Measurements from ENCODE around the gene USP9Y. TPM values are rescaled to one million over a fixed set of nuclear protein-coding genes. Genes with fewer than 3 reads are reported as not detected.

Gene USP9Y
- total and polyA plus RNA-seq, 2 donors (not counting 1 experiment from before 2014, with no cell fraction given), result 42.1 TPM; not detected in 1

DNA sequence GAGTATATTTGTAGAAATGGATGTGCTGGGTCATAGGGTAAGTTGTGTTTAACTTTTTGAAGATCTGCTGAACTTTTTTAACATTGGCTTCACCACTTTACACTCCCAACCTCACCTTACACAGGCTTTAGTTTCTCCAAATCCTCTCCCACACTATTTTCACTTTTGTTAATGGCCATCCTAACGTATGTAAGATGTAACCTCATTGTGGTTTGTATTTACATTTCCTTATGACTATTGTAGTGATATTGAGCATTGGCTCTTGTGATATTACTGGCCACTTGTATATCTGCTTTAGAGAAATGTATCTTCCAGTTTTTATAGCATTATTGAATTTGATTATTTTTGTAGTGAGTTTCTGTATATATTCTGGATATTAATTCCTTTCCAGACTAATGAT is 93.0 kb downstream of the USP9Y start:
- H3K79me2 ChIP-seq (ENCODE audit: control insufficient read depth, insufficient read depth, low read length), result no peaks in the 10 kb centered on the region
- Mint-ChIP-seq H3K4me3 (no peak overlapping the region), H3K27ac (no peak overlapping the region), H3K4me1 (peaks cover 4% of the 10 kb centered on the region), H3K9me3 (ENCODE audit: insufficient read depth) (peaks cover 2% of the 10 kb centered on the region), H3K27me3 (no peaks in the 10 kb centered on the region)
- no peaks in the 10 kb centered on the region for H3K9me3 ChIP-seq (ENCODE audit: control extremely low read depth in 1 of 3, control insufficient read depth in 2 of 3, insufficient read depth in 1 of 3, low read length in 2 of 3)
- no peak overlapping the region for H3K27ac ChIP-seq (ENCODE audit: low read length in 2 of 2)
- DNase-seq (no peak), ATAC-seq (ENCODE audit: low read depth) (no peak)
- ChIA-PET POLR2A (no interaction called here), CTCF (no interaction called here)
- no peak overlapping the region for H3K4me3 ChIP-seq (ENCODE audit: control extremely low read depth in 1 of 5, extremely low read depth in 1 of 5, insufficient read depth in 1 of 5, low read depth in 2 of 5, low read length in 4 of 5)
- no peak overlapping the region for H3K9ac ChIP-seq (ENCODE audit: low read length)
- H3K4me1 ChIP-seq (ENCODE audit: control insufficient read depth in 2 of 2, insufficient read depth in 2 of 2, low read length in 2 of 2), result peaks cover 0 to 2% of the 10 kb centered on the region in 2 donors
- no peak for TF ChIP-seq EZH2 (IDR thresholded peaks at IDR 0.05; ENCODE audit: borderline replicate concordance, insufficient read depth, low read depth, low read length, poor library complexity, severe bottlenecking)
- TF ChIP-seq, protein P1, sequence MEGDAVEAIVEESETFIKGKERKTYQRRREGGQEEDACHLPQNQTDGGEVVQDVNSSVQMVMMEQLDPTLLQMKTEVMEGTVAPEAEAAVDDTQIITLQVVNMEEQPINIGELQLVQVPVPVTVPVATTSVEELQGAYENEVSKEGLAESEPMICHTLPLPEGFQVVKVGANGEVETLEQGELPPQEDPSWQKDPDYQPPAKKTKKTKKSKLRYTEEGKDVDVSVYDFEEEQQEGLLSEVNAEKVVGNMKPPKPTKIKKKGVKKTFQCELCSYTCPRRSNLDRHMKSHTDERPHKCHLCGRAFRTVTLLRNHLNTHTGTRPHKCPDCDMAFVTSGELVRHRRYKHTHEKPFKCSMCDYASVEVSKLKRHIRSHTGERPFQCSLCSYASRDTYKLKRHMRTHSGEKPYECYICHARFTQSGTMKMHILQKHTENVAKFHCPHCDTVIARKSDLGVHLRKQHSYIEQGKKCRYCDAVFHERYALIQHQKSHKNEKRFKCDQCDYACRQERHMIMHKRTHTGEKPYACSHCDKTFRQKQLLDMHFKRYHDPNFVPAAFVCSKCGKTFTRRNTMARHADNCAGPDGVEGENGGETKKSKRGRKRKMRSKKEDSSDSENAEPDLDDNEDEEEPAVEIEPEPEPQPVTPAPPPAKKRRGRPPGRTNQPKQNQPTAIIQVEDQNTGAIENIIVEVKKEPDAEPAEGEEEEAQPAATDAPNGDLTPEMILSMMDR (IDR thresholded peaks at IDR 0.05), result no peak
- no peaks in the 10 kb centered on the region for H4K20me1 ChIP-seq (ENCODE audit: control insufficient read depth, insufficient read depth, low read length, poor library complexity, severe bottlenecking)
- no CpG with 5 or more reads among the region's 1 CpG for WGBS (ENCODE audit: insufficient coverage)
- intact Hi-C loops (cut with micrococcal nuclease), result no loop called here
- no peaks in the 10 kb centered on the region for H3K27me3 ChIP-seq (replicated peaks in 1 of 4; ENCODE audit: control extremely low read depth in 1 of 4, control insufficient read depth in 3 of 4, insufficient read depth in 4 of 4, low read length in 3 of 4)
- H3K4me2 ChIP-seq (replicated peaks; ENCODE audit: low read depth, low read length, poor library complexity, severe bottlenecking), result no peak overlapping the region
- H2AFZ ChIP-seq (ENCODE audit: insufficient read depth, low read depth, low read length, poor library complexity, severe bottlenecking), result no peak overlapping the region
- peaks cover 0 to 13% of the 10 kb centered on the region in 2 experiments for H3K36me3 ChIP-seq (replicated peaks in 1 of 2; ENCODE audit: control extremely low read depth in 1 of 2, control insufficient read depth in 1 of 2, extremely low read depth in 1 of 2, insufficient read depth in 2 of 2, low read length in 1 of 2)

DNA sequence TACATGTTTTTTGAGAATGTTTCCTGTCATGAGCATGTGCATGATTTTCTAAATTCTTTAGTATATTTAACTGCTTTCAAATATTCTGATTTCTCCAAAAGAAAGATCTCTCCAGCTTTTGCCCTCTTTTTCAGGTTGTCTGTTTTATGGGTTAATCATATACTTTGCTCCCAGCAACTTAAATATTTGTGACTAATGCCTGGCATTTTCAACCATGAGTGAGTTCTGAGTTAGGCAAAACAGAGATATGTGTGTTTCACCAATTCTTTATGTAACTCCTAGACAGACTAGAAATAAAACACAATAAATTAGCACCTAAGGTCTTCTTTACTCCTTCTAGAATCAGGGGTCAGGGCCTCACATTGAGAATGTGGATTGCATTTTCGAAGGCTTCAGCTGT is 107.0 kb downstream of the USP9Y start:
- no peaks in the 10 kb centered on the region for H3K27me3 ChIP-seq (replicated peaks in 1 of 4; ENCODE audit: control extremely low read depth in 1 of 4, control insufficient read depth in 3 of 4, insufficient read depth in 4 of 4, low read length in 3 of 4)
- H3K27me3 Mint-ChIP-seq, result no peaks in the 10 kb centered on the region
- no peak overlapping the region for H3K4me3 ChIP-seq (ENCODE audit: control extremely low read depth in 1 of 5, extremely low read depth in 1 of 5, insufficient read depth in 1 of 5, low read depth in 2 of 5, low read length in 4 of 5)
- no peak overlapping the region for H3K4me2 ChIP-seq (replicated peaks; ENCODE audit: low read depth, low read length, poor library complexity, severe bottlenecking)
- H3K9ac ChIP-seq (ENCODE audit: low read length), result no peak overlapping the region
- no peak overlapping the region for H3K4me3 Mint-ChIP-seq
- H2AFZ ChIP-seq (ENCODE audit: insufficient read depth, low read depth, low read length, poor library complexity, severe bottlenecking), result no peak overlapping the region
- no peaks in the 10 kb centered on the region for H3K9me3 Mint-ChIP-seq (ENCODE audit: insufficient read depth)
- no peak for TF ChIP-seq EZH2 (IDR thresholded peaks at IDR 0.05; ENCODE audit: borderline replicate concordance, insufficient read depth, low read depth, low read length, poor library complexity, severe bottlenecking)
- TF ChIP-seq, protein P1 (IDR thresholded peaks at IDR 0.05), result no peak
- H3K36me3 ChIP-seq (replicated peaks in 1 of 2; ENCODE audit: control extremely low read depth in 1 of 2, control insufficient read depth in 1 of 2, extremely low read depth in 1 of 2, insufficient read depth in 2 of 2, low read length in 1 of 2), result peaks cover 0 to 7% of the 10 kb centered on the region in 2 experiments
- peaks cover 1% of the 10 kb centered on the region for H3K4me1 Mint-ChIP-seq
- no CpG with 5 or more reads among the region's 1 CpG for WGBS (ENCODE audit: insufficient coverage)
- H3K79me2 ChIP-seq (ENCODE audit: control insufficient read depth, insufficient read depth, low read length), result no peaks in the 10 kb centered on the region
- H3K4me1 ChIP-seq (ENCODE audit: control insufficient read depth in 2 of 2, insufficient read depth in 2 of 2, low read length in 2 of 2), result no peaks in the 10 kb centered on the region
- H3K9me3 ChIP-seq (ENCODE audit: control extremely low read depth in 1 of 3, control insufficient read depth in 2 of 3, insufficient read depth in 1 of 3, low read length in 2 of 3), result no peaks in the 10 kb centered on the region
- ChIA-PET POLR2A (no interaction called here), CTCF (no interaction called here)
- ATAC-seq (ENCODE audit: low read depth), result no peak
- H3K27ac Mint-ChIP-seq, result no peak overlapping the region
- intact Hi-C loops (cut with micrococcal nuclease), result no loop called here
- no peak for DNase-seq
- H4K20me1 ChIP-seq (ENCODE audit: control insufficient read depth, insufficient read depth, low read length, poor library complexity, severe bottlenecking), result no peaks in the 10 kb centered on the region
- no peak overlapping the region for H3K27ac ChIP-seq (ENCODE audit: low read length in 2 of 2)
